GM23248 (cell line): ENCODE measurements around the gene MEF2B.

Experiments used
- EZH2 ChIP-seq: fragments of 200-600 bp; sonication (generic); IDR thresholded peaks from 2 replicates; pipeline ENCODE4 v1.6.1; 2018; ENCODE audit warnings: antibody characterized with exemption, mild to moderate bottlenecking; ENCODE audit not compliant: insufficient read depth, poor library complexity, severe bottlenecking
- EZH2phosphoT487 ChIP-seq: fragments of 200-600 bp; sonication (generic); IDR thresholded peaks from 2 replicates; pipeline ENCODE4 v1.6.1; 2018; ENCODE audit warnings: antibody characterized with exemption, moderate library complexity, mild to moderate bottlenecking, low read depth; ENCODE audit not compliant: insufficient read depth

DNA sequence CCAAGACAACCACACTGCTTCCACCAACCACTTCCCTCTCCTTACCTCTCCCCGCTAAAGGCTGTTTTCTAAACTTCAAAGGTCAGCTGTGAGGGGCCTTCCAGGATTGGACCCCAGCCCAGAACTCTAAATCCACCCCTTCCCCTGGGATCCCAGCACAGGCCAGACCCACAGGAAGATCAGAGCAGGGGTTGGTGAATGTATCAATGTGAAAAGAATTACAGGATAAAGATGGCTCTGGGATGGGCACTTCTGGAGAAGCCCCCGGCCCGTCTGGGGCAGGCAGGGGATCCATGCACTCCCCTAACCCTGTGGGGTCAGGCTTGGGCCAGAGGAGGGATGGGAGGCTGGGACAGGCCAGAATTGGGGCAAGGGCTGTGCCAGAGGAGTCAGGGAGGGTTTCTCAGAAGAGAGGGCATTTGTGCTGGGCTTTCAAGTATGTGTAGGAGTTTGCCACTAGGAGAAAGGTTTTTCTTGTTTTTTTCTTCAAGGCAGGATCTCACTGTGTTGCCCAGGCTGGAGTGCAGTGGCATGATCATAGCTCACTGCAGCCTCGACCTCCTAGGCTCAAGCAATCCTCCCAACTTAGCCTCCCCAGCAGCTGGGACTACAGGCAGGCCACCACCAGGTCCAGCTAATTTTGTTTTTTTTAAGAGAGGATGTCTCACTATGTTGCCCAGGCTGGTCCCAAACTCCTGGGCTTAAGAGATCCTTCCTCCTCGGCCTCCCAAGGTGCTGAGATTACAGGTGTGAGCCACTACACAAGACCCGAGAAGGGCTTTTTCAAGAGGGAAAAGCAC, 1.0 kb upstream of the MEF2B start:
- TF ChIP-seq EZH2: no peak
- TF ChIP-seq EZH2phosphoT487: no peak
